DOHH2 (cell line): ENCODE data around the gene GNGT1.

Source experiments
- H3F3A ChIP-seq: fragments of 200-600 bp; sonication (generic), shearing (Covaris generic); 2 replicates; pipeline ENCODE4 v1.6.0; 2016; ENCODE audit warnings: antibody characterized with exemption, mild to moderate bottlenecking; ENCODE audit not compliant: control insufficient read depth, insufficient read depth
- H3K27ac ChIP-seq: fragments of 200-600 bp; sonication (generic); 2 replicates; pipeline ENCODE4 v1.5.1; 2014; ENCODE audit warnings: low read depth, mild to moderate bottlenecking, low read length, moderate library complexity
- H3K27me3 ChIP-seq: fragments of 200-600 bp; sonication (generic); 2 replicates; pipeline ENCODE4 v1.6.1; 2014; ENCODE audit warnings: mild to moderate bottlenecking, low read length, mixed read lengths; ENCODE audit not compliant: control insufficient read depth
- H3K36me3 ChIP-seq: fragments of 200-600 bp; sonication (generic); 2 replicates; pipeline ENCODE4 v1.6.1; 2014; ENCODE audit warnings: mild to moderate bottlenecking, low read length, moderate library complexity, mixed read lengths; ENCODE audit not compliant: control insufficient read depth
- H3K4me1 ChIP-seq: fragments of 200-600 bp; sonication (generic); 2 replicates; pipeline ENCODE4 v1.6.1; 2014; ENCODE audit warnings: mild to moderate bottlenecking, low read length, mixed read lengths; ENCODE audit not compliant: control insufficient read depth
- H3K4me2 ChIP-seq: fragments of 200-600 bp; sonication (generic); 2 replicates; pipeline ENCODE4 v1.6.0; 2014; ENCODE audit warnings: mild to moderate bottlenecking, low read length, moderate library complexity
- H3K4me3 ChIP-seq: fragments of 200-600 bp; sonication (generic); 2 replicates; pipeline ENCODE4 v1.5.1; 2014; ENCODE audit warnings: mild to moderate bottlenecking, low read length, mixed read lengths
- H3K79me2 ChIP-seq: fragments of 200-600 bp; sonication (generic); 2 replicates; pipeline ENCODE4 v1.6.1; 2014; ENCODE audit warnings: mild to moderate bottlenecking, low read length, mixed read lengths; ENCODE audit not compliant: control insufficient read depth
- H3K9me2 ChIP-seq: fragments of 200-600 bp; sonication (generic); replicated peaks from 2 replicates; pipeline ENCODE4 v1.6.1; 2014; ENCODE audit warnings: mild to moderate bottlenecking, low read length, mixed read lengths; ENCODE audit not compliant: control insufficient read depth
- H3K9me3 ChIP-seq: fragments of 200-600 bp; sonication (generic); 2 replicates; pipeline ENCODE4 v1.6.1; 2014; ENCODE audit warnings: antibody characterized with exemption, low read length, mixed read lengths; ENCODE audit not compliant: control insufficient read depth, insufficient read depth
- H4K20me1 ChIP-seq: fragments of 200-600 bp; sonication (generic); 2 replicates; pipeline ENCODE4 v1.6.0; 2014; ENCODE audit warnings: low read depth, mild to moderate bottlenecking, antibody characterized with exemption, low read length, moderate library complexity; ENCODE audit not compliant: control insufficient read depth, insufficient read depth
- EZH2phosphoT487 ChIP-seq: fragments of 200-600 bp; sonication (generic); IDR thresholded peaks from 2 replicates; pipeline ENCODE4 v1.6.1; 2017; ENCODE audit warnings: borderline replicate concordance, mild to moderate bottlenecking, antibody characterized with exemption, low read length, moderate library complexity, mixed read lengths
- TF ChIP-seq, protein P1 (sequence below): fragments of 200-600 bp; sonication (generic); IDR thresholded peaks from one replicate; pipeline ENCODE4 v1.5.1; 2014; ENCODE audit warnings: antibody characterized with exemption, mild to moderate bottlenecking, low read depth, low read length; ENCODE audit not compliant: poor library complexity, severe bottlenecking

GNGT1 gene

DNA sequence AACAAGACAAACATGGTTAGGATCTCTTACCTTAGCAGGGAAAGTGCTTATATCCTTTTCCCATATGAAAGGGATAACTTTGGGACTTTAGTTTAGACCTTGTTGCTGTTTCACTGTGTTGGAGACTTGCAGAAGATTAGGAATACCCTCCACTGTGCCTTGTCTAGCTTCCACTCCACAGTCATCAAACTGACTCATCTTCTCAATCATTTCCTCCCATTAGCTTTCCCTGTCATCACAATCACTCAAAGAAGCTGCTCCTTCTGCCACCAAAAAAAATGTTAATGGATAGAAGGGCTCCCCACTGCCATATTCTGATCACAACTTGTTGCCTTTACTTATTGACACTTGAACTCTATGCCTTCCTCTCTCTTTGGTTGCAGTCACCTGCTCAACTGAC is 31.9 kb downstream of the GNGT1 start:
- no peak overlapping the region for H3K27ac ChIP-seq
- no peaks in the 10 kb centered on the region for H3K79me2 ChIP-seq
- H3K36me3 ChIP-seq = no peaks in the 10 kb centered on the region
- H3K4me2 ChIP-seq = no peak overlapping the region
- H3K27me3 ChIP-seq = no peaks in the 10 kb centered on the region
- H3K9me3 ChIP-seq = 0 out of 2 replicates have a peak, but pooled peaks cover 2% of the 10 kb centered on the region
- no peaks in the 10 kb centered on the region for H3F3A ChIP-seq
- no peak overlapping the region for H3K4me3 ChIP-seq
- no peaks in the 10 kb centered on the region for H3K9me2 ChIP-seq
- H3K4me1 ChIP-seq = no peaks in the 10 kb centered on the region
- TF ChIP-seq, protein P1, sequence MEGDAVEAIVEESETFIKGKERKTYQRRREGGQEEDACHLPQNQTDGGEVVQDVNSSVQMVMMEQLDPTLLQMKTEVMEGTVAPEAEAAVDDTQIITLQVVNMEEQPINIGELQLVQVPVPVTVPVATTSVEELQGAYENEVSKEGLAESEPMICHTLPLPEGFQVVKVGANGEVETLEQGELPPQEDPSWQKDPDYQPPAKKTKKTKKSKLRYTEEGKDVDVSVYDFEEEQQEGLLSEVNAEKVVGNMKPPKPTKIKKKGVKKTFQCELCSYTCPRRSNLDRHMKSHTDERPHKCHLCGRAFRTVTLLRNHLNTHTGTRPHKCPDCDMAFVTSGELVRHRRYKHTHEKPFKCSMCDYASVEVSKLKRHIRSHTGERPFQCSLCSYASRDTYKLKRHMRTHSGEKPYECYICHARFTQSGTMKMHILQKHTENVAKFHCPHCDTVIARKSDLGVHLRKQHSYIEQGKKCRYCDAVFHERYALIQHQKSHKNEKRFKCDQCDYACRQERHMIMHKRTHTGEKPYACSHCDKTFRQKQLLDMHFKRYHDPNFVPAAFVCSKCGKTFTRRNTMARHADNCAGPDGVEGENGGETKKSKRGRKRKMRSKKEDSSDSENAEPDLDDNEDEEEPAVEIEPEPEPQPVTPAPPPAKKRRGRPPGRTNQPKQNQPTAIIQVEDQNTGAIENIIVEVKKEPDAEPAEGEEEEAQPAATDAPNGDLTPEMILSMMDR = no peak
- no peak for TF ChIP-seq EZH2phosphoT487
- no peaks in the 10 kb centered on the region for H4K20me1 ChIP-seq

DNA sequence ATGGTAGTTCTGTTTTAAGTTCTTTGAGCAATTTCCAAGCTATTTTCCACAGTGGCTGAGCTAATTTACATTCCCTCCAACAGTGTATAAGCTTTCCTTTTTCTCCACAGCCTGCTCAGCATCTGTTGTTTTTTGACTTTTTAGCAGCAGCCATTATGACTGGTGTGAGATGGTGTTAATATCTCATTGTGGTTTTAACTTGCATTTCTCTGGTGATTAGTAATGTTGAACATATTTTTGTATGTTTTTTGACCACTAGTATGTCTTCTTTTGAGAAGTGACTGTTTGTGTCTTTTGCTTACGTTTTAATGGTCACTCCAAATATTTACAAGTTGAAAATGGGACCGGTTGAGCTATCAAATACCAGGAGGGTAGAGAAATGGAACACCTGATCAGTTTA is 35.6 kb downstream of the GNGT1 start:
- Histone ChIP-seq H3K79me2 (no peaks in the 10 kb centered on the region), H3K27me3 (no peaks in the 10 kb centered on the region), H4K20me1 (no peaks in the 10 kb centered on the region), H3K27ac (no peak overlapping the region), H3K4me1 (peaks cover 6% of the 10 kb centered on the region), H3K9me2 (no peaks in the 10 kb centered on the region), H3F3A (no peaks in the 10 kb centered on the region), H3K4me2 (no peak overlapping the region), H3K9me3 (0 out of 2 replicates have a peak, but pooled peaks cover 2% of the 10 kb centered on the region), H3K4me3 (no peak overlapping the region), H3K36me3 (no peaks in the 10 kb centered on the region)
- no peak for TF ChIP-seq EZH2phosphoT487
- TF ChIP-seq, protein P1 = no peak

DNA sequence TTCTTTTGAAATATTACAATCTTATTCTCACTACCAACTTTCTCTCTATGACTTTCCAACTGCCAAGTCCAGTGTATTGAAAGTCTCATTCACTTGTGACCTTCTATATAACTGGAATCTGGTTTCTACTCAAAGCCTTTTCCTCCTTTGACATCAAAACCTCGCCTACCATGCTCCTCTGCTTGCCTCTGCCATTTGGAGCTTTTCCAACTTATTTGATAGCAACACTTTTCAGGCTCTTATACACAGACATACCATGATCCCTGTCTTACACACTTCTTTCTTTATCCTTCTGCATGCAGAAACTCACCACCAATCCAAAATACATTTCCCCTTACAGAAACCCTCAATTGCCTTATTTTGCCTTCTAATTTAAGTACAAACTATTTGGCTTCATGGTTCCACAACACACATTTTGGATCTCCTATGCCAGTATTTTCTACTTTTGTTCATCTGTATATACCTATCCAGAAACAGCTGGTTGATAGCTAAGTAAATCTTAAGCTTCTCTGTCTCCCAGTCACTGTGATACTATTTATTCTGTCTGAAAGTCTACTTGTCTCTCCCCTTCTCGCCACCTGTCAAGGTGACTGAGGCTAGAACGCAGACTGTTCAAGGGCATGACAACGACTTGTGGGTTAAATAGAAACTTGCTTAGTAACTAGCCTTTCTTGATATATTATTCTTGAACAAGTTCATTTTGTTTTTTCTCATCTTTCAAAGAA is 37.6 kb downstream of the GNGT1 start:
- Histone ChIP-seq H3K4me1 (peaks cover 6% of the 10 kb centered on the region), H3K4me3 (no peak overlapping the region), H3K79me2 (no peaks in the 10 kb centered on the region), H3K27me3 (no peaks in the 10 kb centered on the region), H3K4me2 (no peak overlapping the region), H3K9me3 (0 out of 2 replicates have a peak, but pooled peaks cover 2% of the 10 kb centered on the region), H3K27ac (no peak overlapping the region), H3F3A (no peaks in the 10 kb centered on the region), H3K36me3 (no peaks in the 10 kb centered on the region), H4K20me1 (no peaks in the 10 kb centered on the region), H3K9me2 (no peaks in the 10 kb centered on the region)
- TF ChIP-seq EZH2phosphoT487 = no peak
- TF ChIP-seq, protein P1 = no peak
